GM18861 (cell line): ENCODE measurements around the gene DPP6.

Source experiments
- ATAC-seq: cut with Tn5 transposase; IDR thresholded peaks from one replicate; pipeline ENCODE4 v1.9.1; 2021; ENCODE audit not compliant: unreplicated experiment

The DPP6 gene

DNA sequence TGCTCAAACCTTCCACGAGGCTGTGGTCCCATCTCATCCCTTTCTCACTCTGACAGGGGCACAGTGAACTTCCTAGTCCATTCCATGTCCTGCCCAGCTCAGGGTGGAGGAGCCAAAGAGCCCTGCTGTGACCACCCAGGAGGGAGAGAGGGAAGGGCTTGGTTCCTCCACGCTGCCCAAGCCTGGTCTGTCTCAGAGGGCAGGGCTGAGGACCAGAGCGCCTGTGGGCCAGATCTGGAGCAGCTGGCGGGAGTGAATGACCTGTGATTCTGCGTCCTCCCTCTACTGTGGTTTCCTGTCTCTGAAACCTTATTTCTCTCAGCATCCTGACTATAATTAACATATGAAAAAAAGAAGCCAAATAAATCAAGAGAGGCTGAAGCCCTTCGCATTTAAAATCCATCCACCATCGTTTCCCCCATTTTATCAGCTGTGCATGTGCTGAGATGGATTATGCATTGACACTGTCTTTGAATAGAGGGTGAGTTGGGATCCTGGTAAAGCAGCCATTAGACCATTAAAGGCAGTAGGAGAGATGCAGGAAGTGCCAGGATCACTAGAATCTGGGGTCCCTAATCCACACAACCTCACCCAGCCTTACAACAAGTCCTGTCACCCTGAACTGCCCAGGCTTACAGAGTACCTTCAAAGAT is 165.6 kb downstream of the DPP6 start:
- no peak for ATAC-seq

DNA sequence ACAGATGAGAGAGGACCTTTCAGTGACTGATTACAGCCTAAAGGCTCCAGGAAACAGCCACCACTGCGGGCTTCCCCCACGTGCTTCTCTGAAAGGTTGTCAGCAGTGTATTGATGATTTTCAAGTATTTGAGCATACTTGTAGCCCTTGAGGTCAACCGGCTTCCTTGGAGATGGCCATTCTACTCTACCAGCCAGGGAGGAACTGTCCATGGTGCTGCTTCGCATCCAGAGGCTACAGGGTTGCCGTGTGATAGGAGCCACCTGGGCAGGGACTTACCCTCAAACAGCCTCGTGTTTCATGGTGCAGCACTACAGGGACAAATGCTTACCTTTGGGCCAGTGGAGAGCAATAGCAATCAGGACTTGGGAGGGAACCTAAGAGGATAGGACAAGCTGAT is 179.5 kb downstream of the DPP6 start:
- ATAC-seq, result no peak

DNA sequence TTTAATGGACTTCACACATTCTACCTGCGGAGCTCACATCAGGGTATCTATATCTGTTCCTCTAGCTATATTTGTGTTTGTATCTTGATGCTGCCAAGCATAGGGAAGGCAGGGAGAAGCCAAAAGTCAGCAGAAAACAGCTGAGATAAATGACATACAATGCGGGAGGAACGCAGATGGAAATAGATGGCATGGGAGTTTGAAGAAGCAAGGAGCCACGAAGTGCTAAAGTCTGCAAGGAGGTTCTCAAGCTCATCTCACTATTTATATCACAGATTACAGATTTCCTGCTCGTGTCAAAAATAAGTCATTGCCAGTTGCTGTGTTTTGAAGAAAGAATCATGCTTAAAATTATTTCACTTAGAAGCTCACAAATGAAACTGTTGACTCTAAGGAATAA is 180.5 kb downstream of the DPP6 start:
- no peak for ATAC-seq

DNA sequence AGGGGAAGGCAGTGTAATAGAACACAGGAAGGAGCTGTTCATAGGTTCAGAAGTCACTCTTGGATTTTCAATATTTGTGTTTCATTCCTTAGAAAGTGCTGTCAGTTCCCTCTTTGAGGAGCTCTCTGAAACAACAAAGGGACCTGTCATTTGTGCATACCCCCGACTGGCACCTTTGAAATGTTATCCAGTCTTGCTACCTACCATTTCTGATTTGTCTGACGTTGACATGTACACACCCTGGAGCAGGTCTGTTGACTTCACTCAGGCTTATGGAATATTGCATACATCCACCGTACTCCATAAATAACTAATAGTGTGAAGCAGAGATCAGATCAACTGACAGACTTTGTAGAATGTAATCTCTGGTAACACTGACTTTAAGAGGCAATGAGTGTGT is 189.8 kb downstream of the DPP6 start:
- no peak for ATAC-seq

DNA sequence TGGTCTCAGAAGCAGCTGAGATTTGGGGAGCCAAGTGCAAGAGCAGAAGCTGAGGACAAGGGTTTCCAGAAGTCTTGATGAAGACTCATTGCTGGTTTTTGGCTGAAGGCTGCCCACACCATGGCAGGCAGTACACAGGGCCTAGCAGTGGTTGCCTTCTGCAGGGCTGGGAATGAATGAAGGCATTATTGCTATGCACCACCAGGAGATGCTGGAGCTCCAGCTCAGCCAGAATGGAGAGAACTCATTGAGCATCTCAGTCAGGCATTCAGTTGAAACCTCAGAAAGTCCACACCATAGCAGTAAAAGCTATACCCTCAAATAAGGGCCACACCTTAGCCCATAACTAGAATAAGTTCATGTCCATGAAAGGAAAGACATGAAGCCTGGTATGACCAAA is 190.5 kb downstream of the DPP6 start:
- ATAC-seq, result no peak

DNA sequence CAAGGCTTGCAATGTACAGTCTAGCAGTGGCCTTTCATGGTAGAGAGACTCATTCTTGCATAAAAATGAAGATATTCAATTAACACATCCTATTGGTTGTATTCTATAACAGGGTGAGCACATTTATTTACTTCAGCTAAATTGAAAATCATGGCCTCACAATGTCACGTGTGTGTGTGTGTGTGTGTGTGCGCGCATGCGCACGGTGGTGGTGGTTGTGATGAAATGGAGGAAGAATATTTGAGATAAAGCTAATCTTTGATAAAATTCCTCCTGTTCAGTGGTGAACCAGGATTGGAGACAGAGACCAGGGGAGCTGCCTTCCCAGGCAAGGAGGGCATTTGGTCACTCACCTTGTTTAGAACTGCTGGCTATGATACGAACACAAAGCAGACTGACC is 199.8 kb downstream of the DPP6 start:
- ATAC-seq, result no peak

DNA sequence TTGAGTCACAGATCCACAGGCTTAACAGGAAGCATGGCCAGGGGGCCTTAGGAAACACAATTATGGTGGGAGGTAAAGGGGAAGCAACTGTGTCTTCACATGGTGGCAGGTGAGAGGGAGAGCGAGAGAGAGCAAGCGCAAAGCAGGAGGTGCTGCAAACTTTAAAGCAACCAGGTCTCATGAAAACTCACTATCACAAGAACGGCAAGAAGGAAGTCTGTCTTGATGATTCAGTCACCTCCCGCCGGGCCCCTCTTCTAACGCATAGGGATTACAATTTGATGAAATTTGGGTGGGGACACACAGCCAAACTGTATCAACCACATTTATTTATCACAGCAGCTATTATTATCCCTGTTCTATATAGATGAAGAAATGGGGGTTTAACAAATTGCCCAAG is 201.6 kb downstream of the DPP6 start:
- no peak for ATAC-seq

DNA sequence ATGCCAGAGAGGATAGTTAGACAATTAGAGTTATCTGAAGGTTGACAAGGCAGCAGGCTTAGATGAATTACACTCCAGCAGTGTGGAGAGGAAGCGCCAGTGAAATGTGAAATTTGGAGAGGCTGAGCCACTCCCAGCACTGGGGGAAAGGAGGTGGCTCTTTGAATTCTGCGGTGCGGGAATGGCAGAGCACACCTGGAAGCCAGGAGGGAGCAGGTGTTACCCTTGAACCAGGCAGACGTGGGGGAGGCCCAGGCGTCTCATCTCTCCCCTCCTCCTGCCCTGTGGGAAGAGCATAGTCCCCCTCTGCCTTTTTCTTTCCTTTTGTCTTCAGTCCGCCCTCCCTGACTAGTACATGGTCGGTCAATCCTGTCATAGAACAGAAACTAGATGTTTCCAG is 203.1 kb downstream of the DPP6 start:
- ATAC-seq, result no peak

DNA sequence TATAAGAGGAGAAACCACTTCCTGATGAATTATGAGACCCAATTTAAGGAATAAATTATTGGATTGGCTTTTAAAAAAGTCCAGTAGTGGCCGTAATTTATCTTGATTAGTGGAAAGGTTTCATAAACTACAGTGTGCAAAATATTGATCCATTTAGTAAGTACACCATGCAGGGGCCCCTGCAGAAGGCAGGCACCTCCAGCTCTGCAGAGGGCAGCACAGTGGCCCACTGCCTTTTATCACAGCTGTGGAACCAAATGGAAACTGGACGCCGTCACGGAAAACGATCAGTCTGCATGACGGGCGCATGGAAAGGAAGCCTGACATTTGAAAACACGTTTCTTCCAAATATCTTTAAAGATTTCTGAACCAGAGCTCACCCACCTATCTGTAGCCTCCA is 204.0 kb downstream of the DPP6 start:
- no peak for ATAC-seq

DNA sequence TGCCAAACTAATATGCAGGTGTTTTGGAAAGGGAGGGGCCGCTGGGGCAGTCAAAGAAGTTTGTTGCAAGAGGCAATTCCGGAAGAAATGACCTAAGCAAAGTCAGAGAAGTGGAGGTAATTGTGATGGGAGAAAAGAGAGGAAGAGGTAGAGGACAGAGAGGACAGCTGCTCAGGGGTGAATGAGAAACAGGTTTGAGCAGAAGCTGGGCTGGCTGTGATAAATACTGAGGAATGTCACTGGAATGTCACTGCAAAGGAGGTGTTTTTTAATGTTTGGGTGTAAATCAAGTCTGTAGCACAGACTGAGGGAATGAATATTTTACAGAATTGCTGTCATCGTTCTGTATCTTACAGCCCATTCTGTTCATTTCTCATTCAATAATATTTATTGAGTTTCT is 207.2 kb downstream of the DPP6 start:
- no peak for ATAC-seq

DNA sequence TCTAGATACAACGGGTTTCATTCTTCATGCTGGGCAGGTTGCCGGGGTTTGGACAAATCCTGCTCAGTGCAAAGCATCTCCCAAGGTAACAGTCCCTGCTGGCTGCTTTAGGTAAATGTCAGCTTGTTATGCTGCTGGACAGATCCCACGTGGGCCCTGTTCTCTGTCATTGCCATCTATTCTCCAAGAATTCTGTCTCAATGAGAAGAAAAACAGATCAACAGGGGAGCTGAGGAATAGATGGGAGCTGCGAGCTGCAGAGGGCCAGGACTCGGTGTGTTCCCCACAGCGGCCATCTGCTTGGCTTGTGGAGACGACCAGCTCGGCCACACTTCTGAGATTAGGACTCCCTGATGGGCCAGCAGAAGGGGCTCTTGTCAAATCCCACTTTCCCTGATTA is 235.2 kb downstream of the DPP6 start:
- no peak for ATAC-seq

DNA sequence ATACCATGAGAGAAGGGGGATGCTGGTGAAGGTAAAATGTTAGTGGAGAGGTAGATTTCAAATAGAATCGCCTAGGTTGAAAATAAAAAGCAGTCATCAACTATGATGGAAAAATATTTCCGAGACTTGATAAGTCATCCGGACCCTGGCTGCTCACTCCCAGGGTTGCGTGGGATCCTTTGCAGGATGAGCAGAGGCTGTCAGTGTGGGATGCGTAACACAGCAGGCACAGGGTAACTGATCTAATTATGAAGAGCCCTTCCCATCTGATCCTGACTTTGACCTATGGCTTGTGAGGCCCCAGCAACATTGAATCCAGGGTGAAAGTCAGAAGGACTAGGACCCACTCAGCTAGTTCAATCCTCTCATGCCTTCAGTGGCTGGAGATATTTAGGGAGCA is 236.9 kb downstream of the DPP6 start:
- ATAC-seq, result no peak

DNA sequence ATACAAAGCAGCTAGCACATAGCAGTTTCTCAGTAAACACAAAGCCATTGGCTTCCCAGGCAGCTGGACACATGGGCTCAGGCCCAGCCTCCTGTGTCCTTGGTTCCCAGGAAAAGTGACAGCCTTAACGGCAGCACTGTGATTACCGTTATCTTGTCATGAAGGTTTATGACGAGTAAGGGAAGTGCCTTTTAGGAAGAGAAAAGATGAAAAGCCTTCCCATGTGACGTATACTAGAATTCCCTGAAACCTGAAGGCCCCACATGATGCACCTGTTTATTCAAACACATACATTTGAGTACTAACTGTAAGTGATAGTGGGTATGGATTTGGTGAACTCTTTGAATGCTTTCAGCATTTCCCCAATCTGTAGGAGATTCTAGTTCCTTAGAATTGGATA is 244.2 kb downstream of the DPP6 start:
- no peak for ATAC-seq

DNA sequence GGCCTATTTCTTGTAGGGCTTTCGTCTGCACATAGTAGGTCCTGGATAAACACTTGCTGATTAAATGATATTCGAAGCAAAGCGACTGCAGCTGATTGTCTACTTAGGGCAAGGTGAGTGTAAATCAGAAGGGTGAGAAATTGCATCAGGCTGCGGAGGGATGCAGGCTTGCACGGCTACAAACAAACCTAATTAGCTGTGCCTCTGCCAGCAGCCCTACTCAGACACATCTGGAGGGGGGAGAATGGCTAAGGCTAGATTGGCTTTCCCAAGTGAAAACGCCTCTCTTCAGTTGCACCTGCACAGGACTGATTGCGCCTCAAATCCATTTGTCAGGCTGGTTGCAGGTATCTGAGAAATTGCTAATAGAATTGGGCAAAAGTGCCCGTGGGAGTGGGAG is 247.5 kb downstream of the DPP6 start:
- no peak for ATAC-seq

DNA sequence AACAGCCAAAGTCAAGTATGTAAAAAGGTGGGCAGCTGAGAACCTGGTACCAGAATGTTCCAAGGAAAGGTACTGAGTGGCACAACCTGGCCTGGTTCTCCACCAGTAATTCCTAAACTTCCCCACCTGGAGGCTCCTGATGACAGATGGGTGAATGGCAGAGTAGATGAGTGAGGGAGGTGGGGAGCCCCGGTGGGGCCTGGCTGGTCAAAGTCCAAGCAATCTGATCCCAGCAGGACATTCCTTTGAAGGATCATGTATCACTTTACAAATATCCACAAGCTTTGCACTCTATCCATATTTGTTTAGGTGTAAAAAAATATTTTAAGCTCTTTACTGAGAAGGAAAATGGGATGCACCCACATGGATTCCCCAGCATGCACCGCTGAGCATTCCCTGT is 250.2 kb downstream of the DPP6 start:
- ATAC-seq, result no peak

DNA sequence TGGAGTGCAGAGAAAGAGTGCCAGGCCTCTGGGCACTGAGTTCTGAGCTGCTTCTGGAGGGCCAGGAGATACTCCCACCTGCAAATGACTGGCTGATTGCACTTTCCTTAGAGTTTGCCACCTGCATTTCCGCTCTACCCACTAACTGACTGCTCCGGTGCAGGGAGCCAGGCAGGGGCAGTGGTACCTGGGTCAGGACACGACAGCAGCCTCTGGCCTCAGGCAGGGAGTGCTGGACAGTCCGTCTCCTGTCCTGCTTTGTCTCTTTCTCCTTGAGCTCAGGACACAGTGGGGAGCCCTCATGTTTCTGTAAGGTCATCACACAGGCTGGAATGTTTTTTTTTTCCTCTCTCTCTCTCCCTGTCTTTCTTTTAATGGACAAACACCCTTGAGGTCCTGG is 252.0 kb downstream of the DPP6 start:
- ATAC-seq, result no peak

DNA sequence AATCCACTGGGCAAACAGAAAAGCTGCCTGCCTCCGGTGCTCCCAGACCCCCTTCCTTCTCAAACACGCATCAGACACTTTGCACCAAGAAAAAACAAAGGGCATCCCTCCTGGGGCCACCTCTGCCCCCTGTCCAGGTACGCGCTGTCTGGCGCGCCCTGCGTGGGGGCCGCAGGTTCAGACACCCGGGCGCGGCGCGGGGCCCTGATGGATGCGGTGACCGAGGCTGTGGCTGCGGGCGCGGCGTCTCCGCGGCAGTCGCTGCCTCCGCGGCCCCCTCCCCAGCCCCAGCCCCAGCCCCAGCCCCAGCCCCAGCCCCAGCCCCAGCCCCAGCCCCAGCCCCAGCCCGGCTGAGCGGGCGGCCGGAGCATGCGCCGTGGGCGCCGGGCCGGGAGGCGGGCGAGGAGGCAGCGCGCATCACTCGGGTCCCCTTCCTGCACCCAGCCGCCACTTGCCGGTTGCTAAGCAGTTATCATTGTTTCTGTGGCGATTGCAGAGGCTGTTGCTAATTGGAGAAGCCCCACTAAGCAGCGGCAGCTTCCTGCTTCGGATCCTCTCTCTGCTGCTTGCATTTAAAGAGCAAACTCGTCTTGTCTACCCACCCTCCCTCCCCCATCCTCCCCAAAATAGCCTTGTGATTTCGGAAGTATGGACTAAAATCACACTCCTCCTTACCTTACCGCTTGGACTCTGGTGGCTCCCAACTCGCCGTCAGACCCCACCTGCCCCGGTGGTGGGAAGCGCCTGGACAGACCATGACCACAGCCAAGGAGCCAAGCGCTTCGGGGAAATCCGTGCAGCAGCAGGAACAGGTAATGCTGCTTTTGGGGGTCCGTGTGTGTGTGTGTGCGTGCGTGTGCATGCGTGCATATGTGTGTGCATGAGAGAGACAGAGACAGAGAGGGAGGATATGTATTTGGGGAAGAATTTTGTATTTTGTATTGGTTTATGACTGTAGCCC is 252.8 kb downstream of the DPP6 start:
- no peak for ATAC-seq

DNA sequence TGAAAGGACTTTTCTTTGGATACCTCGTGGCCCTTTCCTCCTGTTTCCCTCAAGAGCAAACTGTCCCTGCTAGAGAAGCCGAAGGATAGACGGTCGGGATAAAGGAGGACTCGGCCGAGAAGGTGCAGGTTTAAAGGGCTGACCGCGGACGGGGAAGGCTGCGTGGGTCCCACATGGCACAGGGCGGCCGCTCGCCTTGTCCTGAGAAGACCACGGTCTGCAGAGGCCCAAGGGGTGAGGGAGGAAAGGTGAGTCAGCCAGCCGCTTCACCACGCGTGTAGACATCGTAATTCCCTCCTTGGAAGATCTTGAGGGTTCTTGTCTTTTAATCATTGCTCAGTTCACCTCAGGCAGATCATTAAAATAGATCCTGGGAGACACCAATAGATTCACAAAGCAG is 253.8 kb downstream of the DPP6 start:
- no peak for ATAC-seq

DNA sequence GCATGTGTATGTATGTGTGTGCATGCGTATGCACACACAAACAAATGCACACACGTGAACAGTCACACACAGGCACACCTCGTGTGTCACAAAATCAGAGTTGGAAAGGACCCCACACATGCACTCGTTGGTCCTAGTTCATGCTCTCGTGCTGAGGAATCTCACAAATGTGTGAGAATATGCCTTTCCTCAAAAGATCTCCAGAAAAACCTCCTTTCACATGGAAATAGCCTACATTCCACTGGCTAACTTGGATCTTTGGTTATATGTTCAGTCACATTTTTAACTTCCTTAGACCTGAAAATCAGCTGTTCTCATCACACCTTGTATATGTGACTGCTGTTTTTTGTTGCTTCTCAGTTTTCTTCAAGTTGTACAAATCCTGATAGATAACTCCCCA is 256.7 kb downstream of the DPP6 start:
- ATAC-seq, result no peak

DNA sequence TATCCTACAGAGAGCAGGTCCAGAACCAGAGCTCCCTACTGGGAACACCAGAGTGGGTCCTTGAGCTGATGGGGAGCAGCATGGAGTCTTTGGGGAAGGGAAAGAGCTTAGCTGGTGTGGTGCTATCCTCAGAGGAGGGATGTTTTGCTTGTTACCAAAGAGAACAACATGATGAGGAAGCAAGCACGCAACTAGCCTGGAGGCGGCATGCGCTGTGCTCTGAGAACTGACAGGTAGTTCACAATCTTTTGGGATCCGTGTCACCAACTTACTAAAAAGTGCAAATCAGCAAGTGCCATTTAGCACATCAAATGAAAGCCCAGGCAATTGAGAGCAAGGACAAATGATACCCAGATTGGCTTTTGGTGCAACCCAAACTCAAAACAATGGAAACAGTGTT is 257.9 kb downstream of the DPP6 start:
- ATAC-seq, result no peak

DNA sequence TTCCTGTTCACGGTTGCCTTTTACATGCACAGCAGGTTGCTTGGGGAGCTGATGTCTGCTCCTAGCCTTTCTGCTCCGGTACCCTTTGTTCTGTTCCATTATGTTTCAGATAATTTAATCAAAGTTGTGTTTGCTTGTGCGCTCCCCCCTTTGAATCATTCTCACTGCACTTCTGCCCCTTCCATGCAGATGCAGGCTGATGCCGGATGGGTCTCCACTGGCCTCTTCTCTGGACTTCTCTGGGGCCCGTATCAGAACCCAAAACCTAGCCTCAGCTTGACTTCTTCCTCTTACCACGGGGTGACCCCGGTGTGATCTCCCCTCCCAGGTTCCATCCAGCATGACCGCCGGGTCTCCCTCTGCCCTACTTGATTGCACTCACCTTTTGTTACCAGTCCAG is 272.0 kb downstream of the DPP6 start:
- no peak for ATAC-seq

DNA sequence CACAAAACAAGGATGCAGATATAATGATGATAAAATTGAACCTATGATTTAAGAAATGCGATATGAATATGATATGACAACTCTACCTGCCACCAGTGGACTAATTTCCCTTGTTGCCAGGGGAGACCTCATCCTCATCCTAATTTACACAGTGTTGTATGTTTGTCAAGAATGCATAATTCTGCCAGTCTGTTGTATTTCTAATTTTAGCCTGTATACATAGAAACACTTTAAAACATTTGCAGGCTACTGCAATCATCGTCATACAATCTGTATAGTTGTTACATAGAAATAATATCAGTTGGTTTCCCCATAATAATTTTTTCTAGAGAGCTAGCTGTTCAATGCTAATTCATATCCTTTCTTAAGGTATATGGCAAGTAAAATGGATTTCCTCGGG is 274.2 kb downstream of the DPP6 start:
- ATAC-seq, result no peak

DNA sequence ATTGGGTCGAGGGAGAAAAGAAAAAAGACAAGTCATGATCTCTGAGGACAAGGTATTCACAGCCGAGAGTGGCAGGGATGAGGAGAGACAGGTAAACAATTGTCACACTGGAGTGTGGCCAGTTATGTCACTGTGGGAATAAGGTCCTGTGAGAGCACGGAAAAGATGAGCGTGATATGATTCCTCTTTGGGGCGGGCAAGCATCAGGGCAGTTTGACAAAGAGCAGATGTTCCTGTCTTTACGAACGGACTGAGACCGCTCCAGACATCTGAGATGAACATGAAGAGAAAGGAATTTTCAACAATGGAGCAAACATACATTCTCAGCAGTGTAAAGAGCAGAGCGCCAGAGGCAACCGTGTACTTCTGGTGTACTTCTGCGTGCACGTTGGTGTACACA is 278.1 kb downstream of the DPP6 start:
- no peak for ATAC-seq
